Endometrium (tissue), 2 donors: ENCODE results near the gene SLC17A2.

ENCODE experiments used
- FAIRE-seq: peaks from 2 replicates; lab custom pipeline; 2012; peaks lifted over from hg19 to GRCh38; lab: Jason Lieb, UNC
- donor health status: control.
- donor health status: control.

Gene SLC17A2

DNA sequence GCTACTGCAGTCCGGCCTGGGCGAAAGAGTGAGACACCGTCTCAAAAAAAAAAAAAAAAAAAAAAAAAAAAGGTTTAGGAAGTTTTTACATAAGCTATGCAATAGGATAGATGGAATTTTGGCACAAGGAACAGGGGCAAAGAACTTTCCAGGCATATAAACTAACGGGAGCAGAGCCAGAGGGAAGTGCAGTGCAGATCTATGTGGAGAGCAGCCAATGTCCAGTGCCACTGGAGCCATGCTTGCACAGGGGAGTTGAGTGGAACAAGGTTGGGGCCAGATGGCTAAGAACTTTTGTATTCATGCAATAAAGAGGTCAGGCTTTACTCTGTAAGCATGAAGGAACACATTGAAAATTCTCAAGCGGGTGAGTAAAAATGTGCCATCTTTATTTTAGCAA lies 10.8 kb downstream of the SLC17A2 start:
- FAIRE-seq: no peak

DNA sequence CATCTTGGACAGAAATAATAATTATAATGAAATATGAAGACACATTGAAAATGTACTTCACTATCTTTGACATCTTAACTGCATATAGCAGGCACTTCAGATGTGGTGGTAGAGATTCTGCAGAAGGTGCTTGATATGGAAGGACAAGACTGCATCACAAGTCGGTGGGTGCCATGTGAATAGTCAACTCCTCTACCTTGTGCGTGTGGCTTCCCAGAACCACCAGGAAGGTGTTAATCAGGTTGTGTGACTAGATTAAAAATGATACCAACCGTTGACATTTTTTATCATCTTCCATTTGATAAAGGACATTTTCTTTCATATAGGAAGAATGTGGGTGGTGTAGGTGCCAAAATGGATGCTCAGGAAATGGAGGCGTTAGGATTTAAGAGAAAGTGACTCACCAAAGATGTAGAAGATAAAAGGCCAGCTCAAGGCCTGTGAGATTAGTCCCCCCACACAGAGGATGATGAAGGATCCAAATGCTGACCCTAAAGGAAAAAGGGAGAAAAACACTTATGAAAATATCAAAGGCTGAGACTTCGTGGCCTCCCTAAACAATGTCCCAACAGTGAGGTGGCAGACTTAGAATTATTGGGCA lies 12.3 kb downstream of the SLC17A2 start:
- no peak for FAIRE-seq

DNA sequence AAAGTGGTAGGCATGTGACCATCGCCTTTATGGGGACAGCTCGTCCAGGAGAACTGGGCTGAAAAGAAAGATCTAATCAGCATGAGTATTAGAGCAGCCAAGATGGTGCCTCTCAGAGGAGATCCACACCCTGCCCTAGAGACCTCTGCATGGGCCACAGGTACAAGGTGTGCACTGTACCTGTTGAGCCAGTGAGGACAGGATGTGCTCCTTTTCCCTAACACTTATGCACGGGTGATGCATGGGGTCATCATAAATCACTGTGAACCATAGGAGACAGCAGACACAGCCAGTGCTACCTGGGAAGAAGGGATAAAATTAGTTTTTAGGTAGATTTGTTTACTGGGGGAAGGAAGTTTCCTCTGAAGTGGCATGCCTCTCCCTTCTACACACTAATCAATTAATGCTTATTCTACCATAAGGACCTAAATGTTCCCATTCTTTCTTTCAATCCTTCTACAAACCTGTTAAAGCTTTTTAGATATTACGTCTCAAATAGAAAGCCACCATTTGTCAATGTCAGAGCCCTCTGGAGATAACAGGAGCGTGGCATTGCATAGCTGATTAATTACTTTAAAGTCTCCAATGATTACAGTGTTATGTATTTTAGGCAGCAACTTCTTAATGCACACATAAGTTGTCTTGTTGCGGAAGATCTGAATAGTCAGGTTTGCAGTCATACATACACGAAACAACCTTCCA lies 13.6 kb downstream of the SLC17A2 start:
- no peak for FAIRE-seq

DNA sequence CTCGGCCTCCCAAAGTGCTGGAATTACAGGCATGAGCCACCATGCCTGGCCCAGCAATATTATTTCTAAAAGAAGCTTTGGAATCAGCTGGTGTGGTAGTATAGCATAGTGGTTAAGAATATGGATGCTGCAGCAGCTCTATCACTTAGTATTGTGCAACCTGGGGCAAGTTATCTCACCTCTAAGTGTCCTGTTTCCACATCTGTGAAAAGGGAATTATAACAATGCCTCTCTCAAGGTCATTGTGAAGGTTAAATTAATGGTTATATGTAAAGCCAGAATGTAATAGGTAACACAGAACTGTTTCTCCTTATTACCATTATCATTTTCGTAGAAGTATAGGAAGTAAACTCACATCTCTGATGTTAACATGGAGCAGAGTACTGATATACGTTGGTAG lies 14.2 kb downstream of the SLC17A2 start:
- FAIRE-seq: no peak

DNA sequence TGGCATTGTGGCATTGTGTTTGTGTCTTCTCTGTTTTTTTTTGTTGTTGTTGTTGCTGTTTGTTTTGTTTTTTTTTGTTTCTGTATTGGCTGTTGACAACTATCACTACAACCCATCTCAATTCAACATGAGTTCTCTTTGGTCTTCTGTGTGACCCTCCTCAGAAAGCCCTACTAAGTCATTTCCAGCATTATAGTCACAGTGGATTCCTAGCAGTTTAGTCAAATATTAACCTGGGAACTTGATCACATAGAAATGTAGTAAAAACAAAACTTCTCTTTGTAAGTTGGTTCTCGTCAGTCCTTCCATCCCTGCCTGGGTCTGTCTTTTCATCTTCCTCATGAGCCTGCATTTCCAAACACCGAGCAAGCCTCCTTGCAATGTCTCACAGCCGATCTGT lies 16.8 kb downstream of the SLC17A2 start:
- FAIRE-seq: no peak

DNA sequence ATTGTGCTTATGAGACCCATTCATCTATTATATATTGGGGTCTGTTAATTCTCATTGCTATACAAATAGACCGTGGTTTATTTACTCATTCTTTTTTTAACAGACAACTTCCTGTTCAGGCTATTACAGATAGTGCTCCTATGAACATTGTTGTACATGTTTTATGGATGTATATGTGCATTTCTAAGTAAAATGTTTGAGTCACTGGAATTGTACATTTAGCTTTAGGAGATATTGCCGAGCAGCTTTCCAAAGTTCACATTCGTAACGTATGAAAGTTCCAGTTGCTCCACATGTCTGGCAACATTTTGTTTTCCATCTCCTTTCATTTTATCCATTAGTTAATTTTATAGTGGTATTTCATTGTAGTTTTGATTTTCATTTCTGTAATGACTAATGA lies 19.1 kb downstream of the SLC17A2 start:
- FAIRE-seq: no peak

DNA sequence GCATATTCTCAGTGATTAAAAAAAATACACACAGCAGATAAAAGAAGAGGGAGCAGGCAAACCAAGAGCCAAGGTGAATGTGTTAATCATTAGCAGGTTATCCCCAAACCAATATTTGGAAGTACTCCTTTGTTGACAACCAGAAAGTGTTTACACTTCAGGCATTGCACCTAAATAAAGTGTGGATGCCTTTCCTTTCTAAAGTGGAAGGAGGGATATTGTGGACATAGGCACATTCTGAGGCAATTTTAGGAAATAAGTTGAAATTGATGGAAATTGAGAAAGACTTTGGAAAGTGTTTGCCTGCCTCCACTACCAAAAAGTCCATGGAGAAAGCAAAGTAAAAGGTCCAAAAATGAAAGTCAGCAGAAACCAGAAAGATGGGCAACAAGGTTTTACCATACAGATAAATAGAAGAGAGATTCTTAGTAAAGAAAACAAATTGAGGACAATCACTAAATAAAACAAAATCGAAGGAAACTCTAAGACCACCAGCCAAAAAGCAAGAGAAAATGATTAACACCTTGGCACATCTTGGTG lies 22.9 kb downstream of the SLC17A2 start:
- FAIRE-seq: no peak

DNA sequence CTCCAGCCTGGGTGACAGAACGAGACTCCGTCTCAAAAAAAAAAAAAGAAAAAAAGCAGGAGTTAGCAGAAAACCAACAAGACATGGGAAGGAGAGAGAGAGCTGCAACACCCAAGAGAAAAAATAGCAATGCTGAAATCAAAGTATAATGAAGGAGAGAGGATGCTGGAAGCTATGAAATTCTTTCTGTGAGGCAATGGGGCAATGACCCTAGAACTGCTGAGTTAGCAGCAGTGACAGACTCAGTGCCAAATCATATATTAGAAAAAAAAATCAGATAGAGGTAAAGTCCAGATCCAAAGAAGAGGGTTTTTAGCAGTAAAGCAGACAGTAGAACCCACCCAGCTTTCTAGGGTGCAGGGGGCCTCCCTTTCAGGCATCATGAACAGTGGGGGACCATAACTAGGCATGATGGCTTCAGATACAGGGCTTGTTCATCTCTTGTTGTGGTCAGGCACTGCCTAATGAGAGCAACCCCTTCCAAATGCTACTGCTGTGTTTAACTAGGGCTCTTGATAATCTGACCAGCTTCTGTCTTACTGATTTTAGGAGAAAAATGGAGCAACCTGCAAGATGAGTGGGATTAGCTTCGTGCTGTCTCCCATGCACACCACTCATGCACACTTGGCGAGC lies 26.9 kb downstream of the SLC17A2 start:
- FAIRE-seq: no peak

DNA sequence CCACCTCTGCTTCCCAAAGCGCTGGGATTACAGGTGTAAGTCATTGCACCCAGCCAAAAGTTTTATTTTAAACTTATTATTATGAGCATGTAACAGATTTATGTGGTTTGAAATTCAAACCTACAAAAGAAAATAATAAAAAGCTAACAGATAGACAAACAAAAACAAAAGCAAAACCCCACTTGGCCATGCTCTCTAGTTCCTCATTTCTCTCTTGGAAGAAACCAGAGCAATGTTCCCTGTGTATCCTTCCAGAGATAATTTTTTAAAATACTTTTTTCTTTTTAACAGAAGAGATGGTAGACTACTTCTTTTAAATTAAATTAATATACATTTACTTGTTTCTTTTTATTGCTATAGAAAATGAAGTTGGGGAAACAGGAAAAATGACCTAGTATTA lies 28.4 kb downstream of the SLC17A2 start:
- no peak for FAIRE-seq

DNA sequence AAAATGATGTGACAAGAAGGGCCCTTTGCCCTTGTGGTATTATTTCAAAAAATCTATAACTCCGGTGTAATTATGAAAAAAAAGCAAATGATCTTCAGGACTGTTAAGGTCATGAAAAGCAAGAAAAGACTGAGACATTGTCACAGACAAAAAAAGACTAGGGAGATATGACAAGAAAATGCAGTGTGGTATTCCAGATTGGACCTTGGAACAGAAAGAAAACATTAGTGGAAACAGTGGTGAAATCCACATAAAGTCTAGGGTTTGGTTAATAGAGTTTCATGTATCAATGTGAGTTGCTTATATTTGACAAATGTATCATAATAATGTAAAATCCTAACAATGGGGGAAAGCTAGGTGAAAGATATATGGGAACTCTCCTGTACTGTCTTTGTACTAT lies 29.6 kb downstream of the SLC17A2 start:
- FAIRE-seq: no peak

DNA sequence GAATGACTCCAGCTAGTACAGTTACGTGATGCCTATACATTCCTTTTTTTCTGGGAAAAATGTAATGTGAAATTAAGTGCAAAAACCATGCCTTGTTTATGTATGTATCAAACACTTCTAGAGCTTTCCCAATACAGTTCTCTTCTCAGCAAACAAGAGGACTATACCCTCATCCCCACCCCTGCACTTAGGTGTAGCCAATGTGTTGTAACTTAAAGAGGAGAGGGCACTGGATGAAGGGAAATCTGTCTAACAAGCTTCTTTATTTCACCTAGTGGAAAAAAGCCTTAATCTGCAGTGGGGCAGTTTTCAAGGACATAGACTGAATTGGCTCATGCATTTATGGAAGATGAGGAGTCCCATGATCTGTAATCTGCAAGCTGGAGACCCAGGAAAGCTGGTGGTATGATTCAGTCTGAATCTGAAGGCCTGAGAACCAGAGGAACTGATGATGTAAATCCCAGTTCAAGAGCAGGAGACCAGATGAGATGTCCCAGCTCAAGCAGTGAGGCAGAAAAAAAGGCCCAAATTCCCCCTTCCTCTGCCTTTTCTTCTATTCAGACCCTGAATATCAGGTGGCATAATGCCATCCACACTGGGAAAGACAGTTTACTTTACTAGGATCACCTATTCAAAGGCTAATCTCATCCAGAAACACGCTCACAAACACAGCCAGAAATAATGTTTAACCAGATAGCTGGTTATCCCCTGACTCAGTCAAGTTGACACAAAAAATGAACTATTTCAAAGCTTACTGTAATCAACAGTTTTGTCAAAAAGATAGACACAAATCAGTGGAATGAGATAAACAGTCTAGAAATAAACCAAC lies 30.7 kb downstream of the SLC17A2 start:
- FAIRE-seq: no peak

DNA sequence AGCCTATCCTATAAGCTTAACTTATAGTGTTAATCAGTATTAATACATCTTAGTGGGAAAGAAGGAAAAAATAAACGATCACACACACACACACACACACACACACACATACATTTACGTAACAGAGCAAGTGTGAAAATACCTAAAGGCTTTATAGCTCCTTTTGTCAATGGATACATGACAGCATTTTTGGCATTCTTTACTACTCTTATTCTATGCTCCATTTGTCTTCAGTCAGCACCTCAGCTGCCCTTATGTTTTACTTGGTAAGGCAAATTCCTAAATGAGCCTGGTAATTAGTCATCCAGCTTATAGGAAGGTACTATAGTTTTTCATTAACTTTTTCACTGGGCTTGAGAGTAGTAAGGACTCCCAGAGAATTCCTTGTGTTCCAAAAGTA lies 31.4 kb downstream of the SLC17A2 start:
- FAIRE-seq: no peak

DNA sequence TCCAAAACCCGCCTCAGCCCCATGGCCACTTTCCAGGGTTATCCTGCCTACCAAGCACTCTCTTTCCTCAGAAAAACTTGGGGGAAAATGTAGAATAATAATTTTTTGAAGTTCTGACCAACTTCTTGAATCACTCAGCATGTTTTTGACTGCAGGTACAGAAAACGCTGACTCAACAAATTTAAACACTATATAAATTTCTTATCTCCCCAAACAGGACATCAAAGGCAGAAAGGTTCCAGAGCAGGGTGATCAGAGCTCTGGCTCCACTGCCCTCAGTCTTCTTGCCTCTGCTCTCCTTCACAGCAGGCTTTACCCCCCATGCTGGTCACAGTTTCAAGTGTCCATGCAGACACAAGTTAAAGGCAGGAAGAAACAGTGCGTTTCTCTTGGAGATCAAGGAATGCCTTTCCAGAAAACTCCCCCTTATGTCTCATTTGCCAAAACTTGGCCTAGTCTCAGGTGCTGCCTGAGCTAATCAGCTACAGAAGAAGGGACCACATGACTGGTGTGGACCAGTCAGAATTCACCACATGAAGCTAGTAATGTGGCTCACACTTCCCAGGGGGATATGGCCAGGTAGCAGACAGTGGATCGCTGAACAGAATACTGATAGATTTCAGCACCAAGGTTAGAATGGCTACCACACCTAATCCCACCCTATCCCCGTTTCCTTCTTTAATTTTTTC lies 32.1 kb downstream of the SLC17A2 start:
- FAIRE-seq: no peak

DNA sequence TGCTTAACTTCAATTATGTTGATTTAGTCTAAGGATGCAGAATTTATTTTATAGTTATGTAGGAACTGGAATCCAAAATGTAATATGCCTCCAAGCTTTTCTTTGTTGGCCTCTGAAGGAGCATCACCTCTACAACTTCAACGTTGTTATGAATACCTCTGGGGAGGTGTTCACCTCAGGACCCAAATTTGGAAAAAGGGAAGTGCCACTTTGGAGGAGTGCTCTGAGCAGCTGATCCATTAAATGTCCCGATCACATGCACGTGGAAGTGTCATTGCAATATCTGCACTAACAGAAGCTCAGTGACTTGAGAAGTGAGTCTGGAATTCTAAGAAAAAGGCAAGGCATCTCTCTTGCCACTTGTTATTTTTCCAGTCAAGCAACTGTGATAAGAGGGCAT lies 34.2 kb downstream of the SLC17A2 start:
- no peak for FAIRE-seq

DNA sequence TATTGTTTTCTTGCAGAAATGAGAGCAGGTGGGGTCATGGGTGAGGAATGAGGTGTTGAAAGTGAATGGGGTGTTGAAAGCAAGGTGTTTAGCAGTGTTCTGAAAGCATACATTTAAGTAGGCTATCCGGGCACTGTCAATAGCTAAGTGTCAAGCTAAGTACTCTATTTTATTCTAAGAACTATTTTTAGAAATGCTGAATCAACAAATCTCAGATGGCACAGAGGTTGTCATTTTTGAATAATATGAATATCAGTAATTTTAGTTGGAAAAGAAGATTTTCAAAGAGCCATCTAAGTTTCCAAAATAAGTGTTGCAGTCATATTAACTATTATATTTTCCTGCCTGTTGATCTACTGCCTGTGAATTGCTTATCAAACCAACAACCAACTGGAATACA lies 34.7 kb downstream of the SLC17A2 start:
- FAIRE-seq: no peak

DNA sequence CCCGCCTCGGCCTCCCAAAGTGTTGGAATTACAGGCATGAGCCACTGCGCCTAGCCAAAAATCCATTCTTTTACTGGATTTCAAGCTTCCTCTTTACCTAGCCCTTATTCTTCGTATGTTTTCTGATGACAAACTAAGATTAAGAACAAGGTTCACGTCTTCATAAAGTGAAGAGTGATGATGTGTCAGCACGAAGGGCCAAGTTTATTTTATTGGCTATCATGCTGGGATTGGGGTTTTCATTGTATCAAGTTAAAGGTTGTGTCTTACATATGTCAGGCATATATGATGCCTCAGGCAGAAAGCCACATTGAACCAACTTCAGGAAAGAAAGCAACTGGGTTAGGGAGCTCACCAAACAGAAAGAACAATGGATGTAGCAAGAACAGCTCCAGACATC lies 36.7 kb downstream of the SLC17A2 start:
- no peak for FAIRE-seq

DNA sequence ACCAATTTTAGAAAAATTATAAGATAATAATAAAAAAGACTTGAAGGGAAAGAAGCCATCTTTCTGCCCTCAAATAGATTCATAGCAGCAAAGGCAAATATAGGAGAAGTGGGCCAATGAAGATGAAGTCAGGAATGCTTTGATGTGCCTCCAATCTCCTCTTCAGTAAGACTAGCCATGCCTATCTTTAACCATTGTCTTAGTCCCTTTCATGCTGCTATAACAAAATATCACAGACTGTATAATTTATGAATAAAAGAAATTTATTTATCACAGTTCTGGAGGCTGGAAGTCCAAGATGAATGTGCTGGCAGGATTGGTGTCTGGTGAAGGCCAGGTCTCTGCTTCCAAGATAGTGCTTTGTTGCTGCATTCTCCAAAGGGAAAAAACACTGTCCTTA lies 37.6 kb downstream of the SLC17A2 start:
- FAIRE-seq: no peak

DNA sequence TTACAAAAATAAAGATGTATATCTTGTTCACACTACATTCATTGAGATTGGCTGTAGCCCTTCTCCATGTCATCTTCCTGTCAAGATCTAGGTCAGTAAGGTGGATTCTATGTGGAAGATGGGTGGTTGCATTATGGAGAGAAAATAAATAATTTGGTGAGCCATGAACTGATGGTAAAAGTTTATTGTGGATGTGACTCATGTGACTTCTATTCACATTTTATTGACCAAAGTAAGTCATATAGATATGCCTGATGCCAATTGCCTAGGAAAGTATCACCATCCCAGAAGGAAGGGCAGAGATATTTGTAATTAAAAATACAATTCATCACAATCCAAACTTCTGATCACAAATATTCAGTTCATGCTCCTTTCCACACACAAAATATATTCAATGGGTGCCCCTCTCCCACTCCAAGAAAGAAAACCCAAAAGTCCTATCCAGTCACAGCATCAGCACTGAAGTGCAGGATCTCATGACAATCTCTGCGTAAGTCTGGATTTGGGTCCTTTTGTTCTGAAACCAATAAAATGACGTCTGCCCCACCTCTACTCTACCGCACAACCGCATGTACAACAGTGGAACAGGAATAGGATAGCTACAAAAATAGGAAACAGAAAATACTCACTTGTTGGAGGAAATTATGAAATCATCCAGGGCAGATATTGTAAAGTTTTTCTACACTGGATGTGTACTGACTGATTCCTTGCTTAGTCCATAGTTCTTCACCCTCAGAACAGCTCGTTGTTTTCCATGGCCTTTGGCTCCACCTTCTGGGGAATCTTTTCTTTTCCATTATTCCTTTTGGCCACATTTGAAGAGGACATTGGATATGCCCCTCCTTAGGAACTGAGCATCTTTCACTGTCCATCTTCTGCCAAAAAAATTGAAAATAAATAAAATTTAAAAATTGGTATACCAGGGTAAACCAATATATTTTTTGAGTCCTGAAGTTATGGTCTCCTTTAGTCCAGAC lies 40.3 kb downstream of the SLC17A2 start:
- FAIRE-seq: no peak

DNA sequence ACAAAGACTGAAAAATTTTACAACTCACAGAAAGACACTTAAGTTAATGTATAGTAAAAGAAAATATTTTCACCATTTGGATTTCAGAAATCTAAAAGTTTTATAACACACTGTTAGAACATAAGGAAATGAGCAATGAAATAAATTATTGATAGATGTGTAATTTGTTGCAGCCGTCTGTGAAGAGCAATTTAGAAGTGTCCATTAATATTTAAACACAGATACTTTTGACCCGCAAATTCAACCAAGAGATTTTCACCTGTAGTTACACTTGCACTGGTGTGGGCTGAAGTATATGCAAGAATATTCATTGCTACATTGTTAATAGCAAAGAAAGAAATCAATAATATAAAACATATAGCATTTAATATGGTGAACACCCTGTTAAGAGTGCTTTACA lies 41.9 kb downstream of the SLC17A2 start:
- FAIRE-seq: no peak

DNA sequence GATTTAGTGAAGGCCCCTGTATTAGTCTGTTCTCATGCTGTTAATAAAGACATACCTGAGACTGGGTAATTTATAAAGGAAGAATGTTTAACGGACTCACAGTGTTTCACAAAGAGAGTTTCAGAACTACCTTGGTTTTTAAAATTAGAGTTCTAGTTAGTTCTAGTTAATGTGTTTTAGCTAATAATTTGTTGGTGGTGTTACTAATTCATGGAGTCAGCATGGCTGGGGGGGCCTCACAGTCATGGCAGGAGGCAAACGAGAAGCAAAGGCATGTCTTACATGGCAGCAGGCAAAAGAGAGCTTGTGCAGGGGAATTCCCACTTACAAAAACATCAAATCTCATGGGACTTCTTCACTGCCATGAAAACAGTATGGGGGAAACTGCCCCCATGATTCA lies 44.4 kb downstream of the SLC17A2 start:
- FAIRE-seq: no peak

DNA sequence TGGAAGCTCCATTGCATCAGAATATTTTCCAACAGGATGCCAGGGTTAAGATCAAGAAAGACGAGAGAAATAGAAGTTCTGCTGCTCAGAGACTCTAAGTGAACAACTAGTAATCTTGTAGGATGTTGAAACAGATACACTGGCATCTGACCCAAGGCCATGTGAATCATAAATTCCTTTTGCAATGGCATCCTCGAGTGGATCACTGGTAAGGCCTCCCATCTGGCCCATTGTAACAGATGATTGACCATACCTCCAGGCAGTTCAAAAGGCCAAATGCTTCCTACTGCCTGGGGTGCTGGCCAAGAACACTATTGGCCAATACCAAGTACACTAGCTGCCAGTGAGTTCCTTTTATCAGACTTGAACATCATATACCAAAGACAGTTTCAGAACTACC lies 46.5 kb downstream of the SLC17A2 start:
- no peak for FAIRE-seq
